GM21390 (cell line): Measurements from ENCODE around the gene TACO1.

ENCODE experiments used
- ATAC-seq: cut with Tn5 transposase; IDR thresholded peaks from one replicate; pipeline ENCODE4 v1.9.1; 2021; ENCODE audit not compliant: unreplicated experiment

TACO1 gene

GRCh38 chr17:63635787-63636186, 35.1 kb downstream of the TACO1 start:
- no peak for ATAC-seq

GRCh38 chr17:63639125-63639524, 38.4 kb downstream of the TACO1 start:
- no peak for ATAC-seq

GRCh38 chr17:63640038-63640437, 39.3 kb downstream of the TACO1 start:
- ATAC-seq, result no peak

- no peak for ATAC-seq
These were observed 41.2 kb downstream of the TACO1 start for GRCh38 chr17:63641692-63642448.

- ATAC-seq, result no peak
These were observed 44.2 kb downstream of the TACO1 start for GRCh38 chr17:63644846-63645245.

GRCh38 chr17:63645775-63646487, 45.2 kb downstream of the TACO1 start:
- peak; percentile 50 for ATAC-seq

- ATAC-seq, result peak; percentile 87
These were observed 45.8 kb downstream of the TACO1 start for GRCh38 chr17:63646488-63646806.

GRCh38 chr17:63647065-63647725, 46.5 kb downstream of the TACO1 start:
- no peak for ATAC-seq

GRCh38 chr17:63647936-63648335, 47.2 kb downstream of the TACO1 start:
- ATAC-seq, result no peak

- ATAC-seq, result no peak
These were observed 49.1 kb downstream of the TACO1 start for GRCh38 chr17:63649813-63650212.

GRCh38 chr17:63652106-63652505, 51.4 kb downstream of the TACO1 start:
- no peak for ATAC-seq

- ATAC-seq, result no peak
These were observed 52.4 kb downstream of the TACO1 start for GRCh38 chr17:63653050-63653449.

GRCh38 chr17:63657786-63658185, 57.1 kb downstream of the TACO1 start:
- ATAC-seq, result no peak
